SU-DHL-6 (cell line): Measurements from ENCODE around the gene GPC3.

Experiments used
- H2AFZ ChIP-seq: fragments of 200-600 bp; sonication (generic); 2 replicates; pipeline ENCODE4 v1.6.1; 2014; ENCODE audit warnings: low read depth, mild to moderate bottlenecking, moderate library complexity, mixed read lengths, antibody characterized with exemption, low read length; ENCODE audit not compliant: severe bottlenecking
- H3F3A ChIP-seq: fragments of 200-600 bp; shearing (Covaris generic); 2 replicates; pipeline ENCODE4 v1.6.0; 2016; ENCODE audit warnings: antibody characterized with exemption, mild to moderate bottlenecking; ENCODE audit not compliant: insufficient read depth
- H3K27ac ChIP-seq: fragments of 200-600 bp; sonication (generic); 2 replicates; pipeline ENCODE4 v1.5.1; 2016; ENCODE audit warnings: low read depth, mild to moderate bottlenecking, low read length, moderate library complexity, mixed read lengths
- H3K27me3 ChIP-seq: fragments of 200-600 bp; sonication (generic), shearing (Covaris generic); 2 replicates; pipeline ENCODE4 v1.6.0; 2014; ENCODE audit warnings: mild to moderate bottlenecking, low read length
- H3K36me3 ChIP-seq: fragments of 200-600 bp; sonication (generic); 2 replicates; pipeline ENCODE4 v1.6.1; 2014; ENCODE audit warnings: mild to moderate bottlenecking, low read length, mixed read lengths
- H3K4me2 ChIP-seq: fragments of 300-600, 200-600 bp; shearing (Covaris generic), sonication (generic); 2 replicates; pipeline ENCODE4 v1.6.0; 2014; ENCODE audit warnings: low read length, low read depth, mild to moderate bottlenecking; ENCODE audit not compliant: poor library complexity, severe bottlenecking
- H3K4me3 ChIP-seq: fragments of 200-600 bp; sonication (generic); 2 replicates; pipeline ENCODE4 v1.5.1; 2014; ENCODE audit warnings: antibody characterized with exemption, low read length, mild to moderate bottlenecking, mixed read lengths; ENCODE audit not compliant: insufficient read depth, poor library complexity, severe bottlenecking
- H3K79me2 ChIP-seq: fragments of 200-600 bp; sonication (generic); 2 replicates; pipeline ENCODE4 v1.6.1; 2014; ENCODE audit warnings: mild to moderate bottlenecking, low read length, moderate library complexity; ENCODE audit not compliant: insufficient read depth
- H3K9ac ChIP-seq: fragments of 200-600 bp; sonication (generic); 2 replicates; pipeline ENCODE4 v1.7.0; 2014; ENCODE audit warnings: mild to moderate bottlenecking, low read length
- H3K9me2 ChIP-seq: fragments of 200-600 bp; sonication (generic); replicated peaks from 2 replicates; pipeline ENCODE4 v1.6.1; 2014; ENCODE audit warnings: low read length; ENCODE audit not compliant: insufficient read depth
- H3K9me3 ChIP-seq: fragments of 200-600 bp; sonication (generic); 2 replicates; pipeline ENCODE4 v1.6.1; 2014; ENCODE audit warnings: low read length, mixed read lengths; ENCODE audit not compliant: insufficient read depth
- H4K20me1 ChIP-seq: fragments of 200-600 bp; sonication (generic); 2 replicates; pipeline ENCODE4 v1.6.1; 2014; ENCODE audit warnings: low read depth, mild to moderate bottlenecking, antibody characterized with exemption, low read length, moderate library complexity, mixed read lengths
- CTCF ChIP-seq: fragments of 200-600 bp; sonication (generic); IDR thresholded peaks from one replicate; pipeline ENCODE4 v1.5.1; 2017; ENCODE audit warnings: antibody characterized with exemption, mild to moderate bottlenecking, low read length, moderate library complexity; ENCODE audit not compliant: insufficient read depth, poor library complexity, severe bottlenecking
- EZH2phosphoT487 ChIP-seq: fragments of 200-600 bp; sonication (generic), shearing (Covaris generic); conservative IDR thresholded peaks from 2 replicates; pipeline ENCODE4 v1.6.1; 2018; ENCODE audit warnings: mild to moderate bottlenecking, antibody characterized with exemption, low read length, moderate library complexity, mixed read lengths

GPC3 gene

GRCh38 chrX:133676344-133677122, 308.9 kb downstream of the GPC3 start:
- Histone ChIP-seq H3K4me3 (no peak overlapping the region), H3K9ac (no peak overlapping the region), H3F3A (no peaks in the 10 kb centered on the region), H2AFZ (no peak overlapping the region), H3K27me3 (no peaks in the 10 kb centered on the region), H3K9me3 (no peaks in the 10 kb centered on the region), H3K36me3 (no peaks in the 10 kb centered on the region), H4K20me1 (no peaks in the 10 kb centered on the region), H3K4me2 (no peak overlapping the region), H3K9me2 (no peaks in the 10 kb centered on the region), H3K79me2 (no peaks in the 10 kb centered on the region), H3K27ac (no peak overlapping the region)
- TF ChIP-seq EZH2phosphoT487: no peak
- no peak for TF ChIP-seq CTCF

GRCh38 chrX:133674726-133675470, 310.5 kb downstream of the GPC3 start:
- H3K9ac ChIP-seq: no peak overlapping the region

GRCh38 chrX:133670383-133670782, 315.0 kb downstream of the GPC3 start:
- Histone ChIP-seq H4K20me1 (no peaks in the 10 kb centered on the region), H3K79me2 (no peaks in the 10 kb centered on the region), H3K4me3 (no peak overlapping the region), H2AFZ (no peak overlapping the region), H3K4me2 (no peak overlapping the region), H3F3A (no peaks in the 10 kb centered on the region), H3K27ac (no peak overlapping the region), H3K9ac (no peak overlapping the region), H3K9me3 (no peaks in the 10 kb centered on the region), H3K9me2 (no peaks in the 10 kb centered on the region), H3K27me3 (no peaks in the 10 kb centered on the region), H3K36me3 (no peaks in the 10 kb centered on the region)
- TF ChIP-seq EZH2phosphoT487 (no peak), CTCF (peak; percentile 27)

More at GRCh38 chrX:133674726-133675470, 310.5 kb downstream of the GPC3 start:
- Histone ChIP-seq H3F3A (no peaks in the 10 kb centered on the region), H3K27ac (no peak overlapping the region), H3K4me2 (no peak overlapping the region), H3K9me2 (no peaks in the 10 kb centered on the region), H4K20me1 (no peaks in the 10 kb centered on the region), H3K79me2 (no peaks in the 10 kb centered on the region), H3K27me3 (no peaks in the 10 kb centered on the region), H3K9me3 (no peaks in the 10 kb centered on the region), H3K36me3 (no peaks in the 10 kb centered on the region), H2AFZ (no peak overlapping the region), H3K4me3 (no peak overlapping the region)
- no peak for TF ChIP-seq CTCF
- TF ChIP-seq EZH2phosphoT487: no peak
